Common myeloid progenitor, CD34-positive (primary cell): ENCODE results near the gene TMEM94. TPM values are rescaled to one million over a fixed set of nuclear protein-coding genes. Genes with fewer than 3 reads are reported as not detected.
A peak's percentile ranks its signal among the peaks of the same experiment; 100 is the strongest.

Source experiments
- CTCF ChIA-PET: fragments of 350-600 bp; sonication (Branson Sonifier 250); formaldehyde crosslinking; loops from one replicate; lab custom pipeline; 2021; ENCODE audit warnings: antibody characterized with exemption; lab: Charles Lee
- POLR2A ChIA-PET: fragments of 350-600 bp; sonication (Branson Sonifier 250); formaldehyde crosslinking; loops from one replicate; lab custom pipeline; 2021; ENCODE audit warnings: antibody characterized with exemption; lab: Charles Lee
- DNase-seq, 3 donors: peaks; one replicate each; pipeline versions ENCODE4 v3.0.0 to v3.0.0-alpha.2; 2013
- H3K27ac ChIP-seq, 2 experiments: 1 replicate in 1 of 2; 2 replicates in 1 of 2; pipeline ENCODE4 v1.7.0; 2013; ENCODE audit warnings: inconsistent platforms in 2 of 2, low read length in 2 of 2, mild to moderate bottlenecking in 2 of 2, low read depth in 1 of 2, moderate library complexity in 1 of 2; ENCODE audit not compliant: severe bottlenecking in 2 of 2, insufficient read depth in 1 of 2, poor library complexity in 1 of 2
- H3K27me3 ChIP-seq, 5 experiments: replicated peaks in 2 of 5; 1 replicate in 3 of 5; 2 replicates in 2 of 5; pipeline versions ENCODE4 v1.6.1 to v1.7.0; 2013; ENCODE audit warnings: low read length in 4 of 5, mild to moderate bottlenecking in 2 of 5, moderate library complexity in 2 of 5, inconsistent platforms in 1 of 5; ENCODE audit not compliant: insufficient read depth in 5 of 5, control insufficient read depth in 4 of 5
- H3K36me3 ChIP-seq, 4 experiments: 1 replicate in 2 of 4; 2 replicates in 2 of 4; pipeline versions ENCODE4 v1.6.1 to v1.7.0; 2013; ENCODE audit warnings: low read length in 3 of 4, control low read depth in 1 of 4, mild to moderate bottlenecking in 1 of 4; ENCODE audit not compliant: control insufficient read depth in 4 of 4, insufficient read depth in 4 of 4
- H3K4me1 ChIP-seq, 4 experiments: 1 replicate in 3 of 4; 2 replicates in 1 of 4; pipeline versions ENCODE4 v1.6.1 to v1.7.1; 2013; ENCODE audit warnings: low read length in 3 of 4, mild to moderate bottlenecking in 3 of 4, control low read depth in 1 of 4, inconsistent platforms in 1 of 4, moderate library complexity in 1 of 4; ENCODE audit not compliant: control insufficient read depth in 4 of 4, insufficient read depth in 4 of 4; ENCODE audit errors: control extremely low read depth in 1 of 4
- H3K4me3 ChIP-seq, 7 experiments: 1 replicate in 4 of 7; 2 replicates in 3 of 7; pipeline versions ENCODE4 v1.5.1 to v1.7.0; 2013; ENCODE audit warnings: mild to moderate bottlenecking in 7 of 7, low read length in 6 of 7, moderate library complexity in 6 of 7, inconsistent platforms in 2 of 7, low read depth in 2 of 7, control low read depth in 1 of 7; ENCODE audit not compliant: insufficient read depth in 4 of 7, control insufficient read depth in 1 of 7; ENCODE audit errors: extremely low read depth in 1 of 7
- H3K9me3 ChIP-seq, 5 experiments: 1 replicate in 4 of 5; 2 replicates in 1 of 5; pipeline versions ENCODE4 v1.6.1 to v1.7.1; 2013; ENCODE audit warnings: low read length in 4 of 5, mild to moderate bottlenecking in 2 of 5, inconsistent platforms in 1 of 5, low read depth in 1 of 5, moderate library complexity in 1 of 5; ENCODE audit not compliant: control insufficient read depth in 4 of 5, insufficient read depth in 2 of 5; ENCODE audit errors: control extremely low read depth in 1 of 5
- WGBS: methylation state at CpG from one replicate; pipeline ENCODE4 v1.1.5; 2013; ENCODE audit not compliant: insufficient coverage; 5-methylcytosine and 5-hydroxymethylcytosine counted together
- polyA plus RNA-seq: library from polyadenylated mRNA; unstranded; fragments of 120-200 nt; gene quantifications from one replicate; pipeline ENCODE4 v1.2.1, GENCODE V29; 2013

TMEM94 gene
- 65.7 TPM for polyA plus RNA-seq

- Histone ChIP-seq H3K4me1 (peaks cover 4 to 64% (median 29%) of the 10 kb centered on the region in 4 experiments), H3K4me3 (peak within 1 kb of the TSS; percentile 81 to 90 (median 87)), H3K36me3 (no peaks in the 10 kb centered on the region), H3K27ac (peak within 1 kb of the TSS; percentile 61 to 84), H3K27me3 (no peaks in the 10 kb centered on the region), H3K9me3 (no peaks in the 10 kb centered on the region)
- WGBS, result 0% methylated on average over 27 of the region's 33 CpGs
- peak; percentile 96 to 97 (median 97) for DNase-seq
- POLR2A ChIA-PET, result interaction anchor here (0.7 to 0.8 kb wide), 2 partner anchors 24 to 41 kb away, joined by 3 to 4 read pairs; no protein-coding TSS in a partner anchor
- CTCF ChIA-PET, result interaction anchor here (0.7 to 2.9 kb wide), 12 partner anchors 10 to 134 kb away, joined by 3 to 8 read pairs (median 3); partner anchors contain the start of gene TSEN54
These were observed at the start of gene TMEM94 for GRCh38 chr17:75456417-75457046. Gene TMEM94, plus strand, starts transcription at chr17:75456635. Its CDS starts 15,271 bp downstream, at chr17:75471906.

DNA sequence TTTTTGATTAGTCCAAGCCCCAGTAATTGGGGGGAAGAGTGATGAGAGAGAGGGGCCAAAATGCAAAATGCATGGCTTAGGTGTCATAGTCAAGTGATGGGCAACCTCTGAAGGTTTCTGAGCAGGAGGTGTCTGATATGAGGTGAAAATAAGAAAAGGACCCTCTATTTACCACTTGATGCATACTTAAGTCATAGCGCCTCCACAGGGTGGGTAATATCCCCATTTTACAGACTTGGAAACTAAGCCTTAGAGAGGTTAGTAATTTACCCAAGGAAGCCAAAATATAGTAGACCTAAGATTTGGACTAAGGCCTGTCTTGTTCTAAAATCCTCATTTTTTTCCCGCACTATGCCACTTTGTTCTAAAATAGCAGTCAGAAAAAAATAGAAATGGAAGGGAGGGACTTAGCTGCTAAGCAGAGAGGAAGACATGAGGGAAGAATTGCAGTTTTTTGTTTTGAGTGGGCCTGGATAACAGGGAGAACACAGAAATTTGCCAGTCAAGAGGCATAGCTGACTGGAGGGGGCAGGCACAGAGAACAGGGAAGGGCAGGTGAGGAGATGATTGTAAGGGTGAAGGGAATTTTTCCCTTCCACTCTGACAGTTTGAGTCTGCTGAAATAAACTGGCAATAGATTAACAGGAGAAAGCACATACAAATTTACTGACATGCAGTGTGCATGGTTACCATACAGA lies 48.6 kb upstream of the TMEM94 start:
- no peaks in the 10 kb centered on the region for H3K27me3 ChIP-seq
- ChIA-PET POLR2A (no interaction called here), CTCF (interaction anchor here (1.2 to 6.0 kb wide), 3 partner anchors 29 to 86 kb away, joined by 3 to 26 read pairs (median 12); no protein-coding TSS in a partner anchor)
- no peak for DNase-seq
- 100% methylated on average over 1 of the region's 2 CpGs for WGBS
- H3K4me1 ChIP-seq, result peaks cover 11 to 57% (median 45%) of the 10 kb centered on the region in 4 experiments
- no peak overlapping the region for H3K4me3 ChIP-seq
- H3K36me3 ChIP-seq, result no peaks in the 10 kb centered on the region
- no peaks in the 10 kb centered on the region for H3K9me3 ChIP-seq
- H3K27ac ChIP-seq, result no peak overlapping the region

- no peak for DNase-seq
- CTCF ChIA-PET, result interaction anchor here (0.7 to 6.0 kb wide), 7 partner anchors 16 to 148 kb away, joined by 3 to 26 read pairs (median 3); partner anchors contain the start of gene MIF4GD
- Histone ChIP-seq H3K9me3 (no peaks in the 10 kb centered on the region), H3K36me3 (no peaks in the 10 kb centered on the region), H3K27ac (no peak overlapping the region), H3K4me1 (peaks cover 11 to 50% (median 39%) of the 10 kb centered on the region in 4 experiments), H3K4me3 (no peak overlapping the region), H3K27me3 (no peaks in the 10 kb centered on the region)
- WGBS, result no CpG with 5 or more reads among the region's 4 CpGs
- POLR2A ChIA-PET, result interaction anchor here (0.8 kb wide), 1 partner anchor 149 kb away, joined by 4 read pairs; the partner anchor contains the start of gene GGA3
These were observed 46.3 kb upstream of the TMEM94 start for GRCh38 chr17:75410141-75410540.

DNA sequence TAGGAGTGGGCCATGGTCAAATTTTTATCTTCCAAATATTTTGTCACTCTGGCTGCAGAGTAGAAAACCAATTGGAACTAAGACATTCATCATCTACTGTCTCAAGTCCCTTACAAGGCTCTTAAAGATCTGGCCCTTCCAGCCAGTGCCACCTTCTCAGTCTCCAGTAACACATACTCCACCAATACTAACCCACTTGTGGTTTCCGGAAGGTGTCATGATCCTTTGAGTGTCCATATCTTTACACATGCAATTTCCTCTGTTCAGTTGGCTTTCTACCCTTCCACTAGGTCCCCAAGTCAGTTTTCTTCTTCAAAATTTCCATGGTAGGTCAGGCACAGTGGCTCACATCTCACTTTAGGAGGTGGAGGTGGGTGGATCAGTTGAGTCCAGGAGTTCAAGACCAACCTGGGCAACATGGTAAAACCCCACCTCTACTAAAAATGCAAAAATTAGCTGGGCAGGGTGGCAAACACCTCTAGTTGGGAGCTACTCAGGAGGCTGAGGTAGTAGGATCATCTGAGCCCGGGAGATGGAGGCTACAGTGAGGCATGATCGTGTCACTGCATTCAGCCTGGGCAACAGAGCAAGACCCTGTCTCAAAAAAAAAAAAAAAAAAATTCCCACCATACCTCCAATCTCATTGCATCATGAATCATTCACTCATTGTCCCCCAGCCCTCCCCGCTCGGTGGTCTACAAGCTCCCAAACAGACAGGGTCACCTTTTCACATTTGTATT lies 44.9 kb upstream of the TMEM94 start:
- POLR2A ChIA-PET, result interaction anchor here (0.6 to 0.7 kb wide), 2 partner anchors 59 to 86 kb away, joined by 3 to 4 read pairs; no protein-coding TSS in a partner anchor
- Histone ChIP-seq H3K9me3 (no peaks in the 10 kb centered on the region), H3K4me3 (peak overlapping the region in 2 of 7 experiments; percentile 29 to 63), H3K27ac (peak overlapping the region in 1 of 2 experiments; percentile 60), H3K36me3 (no peaks in the 10 kb centered on the region), H3K27me3 (no peaks in the 10 kb centered on the region), H3K4me1 (peaks cover 6 to 43% (median 31%) of the 10 kb centered on the region in 4 experiments)
- peak; percentile 77 to 95 (median 89) for DNase-seq
- CTCF ChIA-PET, result interaction anchor here (1.0 to 4.6 kb wide), 15 partner anchors 11 to 176 kb away, joined by 3 to 30 read pairs (median 5); partner anchors contain the start of gene MIF4GD
- 50% methylated on average over 1 of the region's 5 CpGs for WGBS

DNA sequence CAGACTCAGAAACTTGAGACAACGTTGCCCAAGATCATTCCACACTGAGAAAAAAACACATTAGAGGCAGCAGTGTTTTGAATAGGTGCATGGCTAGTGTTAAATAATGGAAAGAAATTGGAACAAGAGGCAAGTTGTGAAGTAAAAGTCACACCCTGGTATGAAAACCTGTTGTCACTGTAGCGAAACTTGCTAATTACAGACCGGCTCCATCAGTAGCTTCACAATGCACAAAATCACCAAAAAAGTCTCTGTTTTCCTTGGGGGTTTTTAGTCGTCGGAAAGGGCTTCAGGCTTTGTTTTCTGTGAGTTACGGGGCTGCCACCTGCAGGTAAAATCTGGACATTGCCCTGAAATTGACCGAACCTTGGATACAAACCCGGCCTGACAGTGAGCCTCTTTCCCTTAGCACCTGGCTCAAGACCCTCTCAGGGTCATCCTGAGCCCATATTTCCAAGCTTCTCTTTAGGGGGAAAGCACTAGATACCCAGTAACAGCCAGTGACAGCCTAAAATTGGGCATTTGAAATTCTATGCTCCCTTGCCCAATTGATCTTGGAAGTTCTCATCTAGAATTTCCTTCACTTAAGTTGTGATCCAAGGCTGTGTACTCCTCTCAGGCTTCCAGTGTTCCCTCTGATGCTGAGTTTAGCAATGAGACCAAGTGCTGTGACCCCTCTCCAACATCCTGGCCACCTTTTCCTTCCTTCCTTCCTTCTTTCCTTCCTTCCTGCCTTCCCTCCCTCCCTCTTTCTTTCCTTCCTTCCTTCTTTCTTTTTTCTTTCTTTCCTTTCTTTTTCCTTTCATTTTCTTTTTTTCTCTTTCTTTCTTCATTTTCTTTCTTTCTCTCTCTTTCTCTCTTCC lies 43.7 kb upstream of the TMEM94 start:
- WGBS, result 3% methylated on average over 6 of the region's 8 CpGs

GRCh38 chr17:75414488-75414887 lies 41.9 kb upstream of the TMEM94 start:
- POLR2A ChIA-PET, result no interaction called here
- no peak for DNase-seq
- H3K27ac ChIP-seq, result no peak overlapping the region

More for the DNA sequence above, 43.7 kb upstream of the TMEM94 start:
- no peaks in the 10 kb centered on the region for H3K9me3 ChIP-seq
- ChIA-PET POLR2A (interaction anchor here (0.7 to 1.1 kb wide), 2 partner anchors 87 to 90 kb away, joined by 3 to 4 read pairs; no protein-coding TSS in a partner anchor), CTCF (interaction anchor here (0.6 to 4.6 kb wide), 24 partner anchors 10 to 237 kb away, joined by 3 to 30 read pairs (median 4); partner anchors contain the start of genes MIF4GD, SLC25A19, TMEM94 and TSEN54)
- no peaks in the 10 kb centered on the region for H3K36me3 ChIP-seq
- DNase-seq, result peak; percentile 83 to 93 (median 88)
- no peak overlapping the region for H3K27ac ChIP-seq
- peaks cover 3 to 38% (median 28%) of the 10 kb centered on the region in 4 experiments for H3K4me1 ChIP-seq
- H3K4me3 ChIP-seq, result peak overlapping the region in 3 of 7 experiments; percentile 30 to 63 (median 32)
- H3K27me3 ChIP-seq, result no peaks in the 10 kb centered on the region

More at GRCh38 chr17:75414488-75414887, 41.9 kb upstream of the TMEM94 start:
- Histone ChIP-seq H3K4me3 (no peak overlapping the region), H3K4me1 (peaks cover 3 to 34% (median 28%) of the 10 kb centered on the region in 4 experiments), H3K9me3 (no peaks in the 10 kb centered on the region), H3K27me3 (no peaks in the 10 kb centered on the region), H3K36me3 (no peaks in the 10 kb centered on the region)
- CTCF ChIA-PET, result interaction anchor here (0.8 to 4.6 kb wide), 6 partner anchors 9 to 144 kb away, joined by 3 to 30 read pairs (median 12); partner anchors contain the start of genes LLGL2 and MIF4GD
- 92% methylated on average over 1 of the region's 1 CpG for WGBS
